Panc1 (cell line): ENCODE measurements around the gene PCDHGC3. TPM values are rescaled to one million over a fixed set of nuclear protein-coding genes. Genes with fewer than 3 reads are reported as not detected.

Experiments used
- ATAC-seq: fragments of 200-7000 bp; cut with Tn5 transposase; 2 replicates; pipeline ENCODE4 v1.9.1; 2020; ENCODE audit warnings: mild to moderate bottlenecking, moderate library complexity
- BruUV-seq: library from RNA; stranded (reverse); fragments of 400-500 nt; replicated peaks from 2 replicates; lab custom pipeline; 2021; lab: Mats Ljungman, UMichigan
- CTCF ChIA-PET: fragments of 300-600 bp; sonication (Branson Sonifier 250); formaldehyde crosslinking; loops from one replicate; lab custom pipeline; 2022; ENCODE audit warnings: antibody characterized with exemption; lab: Charles Lee
- POLR2A ChIA-PET: fragments of 300-600 bp; sonication (Branson Sonifier 250); formaldehyde crosslinking; loops from one replicate; lab custom pipeline; 2022; ENCODE audit warnings: antibody characterized with exemption; lab: Charles Lee
- DNase-seq: peaks from one replicate; pipeline ENCODE4 v3.0.0-alpha.2; 2010; ENCODE audit warnings: low read depth, low spot score
- H3K27ac ChIP-seq: 2 replicates; pipeline ENCODE4 v1.5.1; 2011; ENCODE audit warnings: mild to moderate bottlenecking, low read length, inconsistent platforms
- H3K27me3 ChIP-seq: fragments of 200-500 bp; sonication (Bioruptor generic); 2 replicates; pipeline ENCODE4 v1.6.0; 2014; ENCODE audit warnings: low read length, inconsistent platforms; ENCODE audit not compliant: control insufficient read depth, insufficient read depth
- H3K36me3 ChIP-seq: fragments of 200-500 bp; sonication (Bioruptor generic); 2 replicates; pipeline ENCODE4 v1.5.1; 2014; ENCODE audit warnings: inconsistent platforms, mild to moderate bottlenecking, low read length, moderate library complexity; ENCODE audit not compliant: control insufficient read depth, insufficient read depth
- H3K4me1 ChIP-seq: 2 replicates; pipeline ENCODE4 v1.5.1; 2011; ENCODE audit warnings: inconsistent platforms, mild to moderate bottlenecking, low read length, moderate library complexity; ENCODE audit not compliant: control insufficient read depth, insufficient read depth
- H3K4me3 ChIP-seq, 2 experiments: 2 replicates each; pipeline ENCODE4 v1.5.1; 2011 to 2012; ENCODE audit warnings: low read depth in 2 of 2, low read length in 2 of 2, mild to moderate bottlenecking in 2 of 2, inconsistent platforms in 1 of 2, moderate library complexity in 1 of 2
- H3K9me3 ChIP-seq: fragments of 200-500 bp; sonication (Bioruptor generic); 2 replicates; pipeline ENCODE4 v1.5.1; 2014; ENCODE audit warnings: low read depth, mild to moderate bottlenecking, inconsistent platforms, low read length, moderate library complexity; ENCODE audit not compliant: control insufficient read depth, insufficient read depth
- POLR2AphosphoS5 ChIP-seq: IDR thresholded peaks from 2 replicates; pipeline ENCODE4 v1.6.1; 2012; ENCODE audit warnings: mild to moderate bottlenecking, low read depth, low read length, moderate library complexity
- REST ChIP-seq, 2 experiments: IDR thresholded peaks; 2 replicates each; pipeline ENCODE4 v1.6.1; 2011 to 2012; ENCODE audit warnings: low read depth in 2 of 2, control low read depth in 1 of 2, low read length in 1 of 2, mild to moderate bottlenecking in 1 of 2, moderate library complexity in 1 of 2; ENCODE audit not compliant: insufficient read depth in 1 of 2
- SIN3A ChIP-seq: IDR thresholded peaks from 2 replicates; pipeline ENCODE4 v1.6.1; 2012; ENCODE audit warnings: low read depth, mild to moderate bottlenecking, low read length, moderate library complexity, borderline replicate concordance; ENCODE audit not compliant: insufficient read depth
- TCF7L2 ChIP-seq: IDR thresholded peaks from 2 replicates; pipeline ENCODE4 v1.6.1; 2011; ENCODE audit warnings: mild to moderate bottlenecking, low read depth, low read length, inconsistent platforms
- in situ Hi-C: cut with HindIII; loops from 2 replicates; pipeline ENCODE4 v1.10.0; 2016; ENCODE audit warnings: low sequenced_read_pairs, low pct_unique_long_range_greater_than_20kb
- intact Hi-C: fragments of 100-400 bp; cut with micrococcal nuclease; formaldehyde crosslinking; loops from one replicate; pipeline ENCODE4 v1.10.0; 2022; ENCODE audit not compliant: unreplicated experiment
- total RNA-seq: library from RNA; stranded (reverse); gene quantifications from one replicate; pipeline ENCODE4 v1.2.1, GENCODE V29; 2021; ENCODE audit not compliant: unreplicated experiment
- TF ChIP-seq, protein P1 (sequence below): fragments of 450-650 bp; IDR thresholded peaks from 2 replicates; pipeline ENCODE4 v1.5.1; 2017; ENCODE audit warnings: mild to moderate bottlenecking

The PCDHGC3 gene
- total RNA-seq, 1 experiment from 2014 or later: 54.1 TPM

- H3K27me3 ChIP-seq: no peaks in the 10 kb centered on the region
- CTCF ChIA-PET: no interaction called here
- no peaks in the 10 kb centered on the region for H3K36me3 ChIP-seq
- no peaks in the 10 kb centered on the region for H3K9me3 ChIP-seq
- no peaks in the 10 kb centered on the region for H3K4me1 ChIP-seq
- BruUV-seq: no TSS peak
- H3K27ac ChIP-seq: no peak overlapping the region
- H3K4me3 ChIP-seq: no peak overlapping the region
- in situ Hi-C loops (no loop called here), intact Hi-C loops (no loop called here)
- POLR2A ChIA-PET: no interaction called here
- ATAC-seq (no peak), DNase-seq (no peak)
- TF ChIP-seq, protein P1, sequence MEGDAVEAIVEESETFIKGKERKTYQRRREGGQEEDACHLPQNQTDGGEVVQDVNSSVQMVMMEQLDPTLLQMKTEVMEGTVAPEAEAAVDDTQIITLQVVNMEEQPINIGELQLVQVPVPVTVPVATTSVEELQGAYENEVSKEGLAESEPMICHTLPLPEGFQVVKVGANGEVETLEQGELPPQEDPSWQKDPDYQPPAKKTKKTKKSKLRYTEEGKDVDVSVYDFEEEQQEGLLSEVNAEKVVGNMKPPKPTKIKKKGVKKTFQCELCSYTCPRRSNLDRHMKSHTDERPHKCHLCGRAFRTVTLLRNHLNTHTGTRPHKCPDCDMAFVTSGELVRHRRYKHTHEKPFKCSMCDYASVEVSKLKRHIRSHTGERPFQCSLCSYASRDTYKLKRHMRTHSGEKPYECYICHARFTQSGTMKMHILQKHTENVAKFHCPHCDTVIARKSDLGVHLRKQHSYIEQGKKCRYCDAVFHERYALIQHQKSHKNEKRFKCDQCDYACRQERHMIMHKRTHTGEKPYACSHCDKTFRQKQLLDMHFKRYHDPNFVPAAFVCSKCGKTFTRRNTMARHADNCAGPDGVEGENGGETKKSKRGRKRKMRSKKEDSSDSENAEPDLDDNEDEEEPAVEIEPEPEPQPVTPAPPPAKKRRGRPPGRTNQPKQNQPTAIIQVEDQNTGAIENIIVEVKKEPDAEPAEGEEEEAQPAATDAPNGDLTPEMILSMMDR: no peak
- no peak for TF ChIP-seq POLR2AphosphoS5
- TF ChIP-seq REST (IDR thresholded peaks at IDR 0.05; ENCODE audit: insufficient read depth in 1 of 2, low read depth in 2 of 2, low read length in 1 of 2): no peak
- TF ChIP-seq SIN3A: no peak
- no peak for TF ChIP-seq TCF7L2
Observed at GRCh38 chr5:141496038-141496437, 20.3 kb downstream of the PCDHGC3 start.

DNA sequence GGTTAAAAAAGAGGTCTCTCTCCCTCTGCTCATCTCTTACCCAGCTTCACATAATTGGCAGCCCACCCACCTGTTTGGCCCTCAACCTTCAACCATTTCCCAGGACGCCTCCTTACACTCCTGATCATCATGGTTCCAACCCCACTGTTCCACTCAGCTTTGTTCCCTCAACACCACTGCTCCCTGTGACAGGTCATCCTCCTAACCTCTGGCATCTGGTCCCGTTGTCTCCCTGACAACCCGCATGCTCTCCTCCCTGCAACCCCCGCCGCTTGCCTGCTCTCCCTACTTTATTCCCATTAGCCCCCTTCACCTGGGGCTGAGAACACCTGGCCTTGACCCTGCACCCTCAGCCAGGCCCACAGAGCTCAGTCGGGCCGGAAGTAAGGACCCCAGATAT, 26.0 kb downstream of the PCDHGC3 start:
- BruUV-seq: no TSS peak
- Histone ChIP-seq H3K4me1 (no peaks in the 10 kb centered on the region), H3K36me3 (no peaks in the 10 kb centered on the region), H3K4me3 (no peak overlapping the region), H3K27ac (no peak overlapping the region), H3K9me3 (no peaks in the 10 kb centered on the region), H3K27me3 (no peaks in the 10 kb centered on the region)
- intact Hi-C loops: no loop called here
- in situ Hi-C loops: no loop called here
- ChIA-PET POLR2A (no interaction called here), CTCF (interaction anchor here (0.6 kb wide), 1 partner anchor 680 kb away, joined by 3 read pairs; the partner anchor contains the start of gene PCDHA5)
- TF ChIP-seq TCF7L2 (no peak), SIN3A (no peak), POLR2AphosphoS5 (no peak), REST (IDR thresholded peaks at IDR 0.05; ENCODE audit: insufficient read depth in 1 of 2, low read depth in 2 of 2, low read length in 1 of 2) (no peak)
- TF ChIP-seq, protein P1: no peak
- DNase-seq: no peak
- ATAC-seq: no peak
